GM12878 (cell line): ENCODE measurements around the gene STMP1. TPM values are rescaled to one million over a fixed set of nuclear protein-coding genes. Genes with fewer than 3 reads are reported as not detected.

Source experiments
- ATAC-seq: fragments of 200-7000 bp; cut with Tn5 transposase; 3 replicates; pipeline ENCODE4 v1.9.1; 2020; ENCODE audit warnings: mild to moderate bottlenecking, moderate library complexity
- BruUV-seq: library from RNA; stranded (reverse); fragments of 400-500 nt; replicated peaks from 2 replicates; lab custom pipeline; 2021; lab: Mats Ljungman, UMichigan
- CTCF ChIA-PET: fragments of 300-600 bp; sonication (Branson Sonifier 250); formaldehyde crosslinking; extraction: SDS; loops from one replicate; lab custom pipeline; 2021; ENCODE audit warnings: inconsistent platforms; lab: Yijun Ruan, JAX
- POLR2A ChIA-PET: fragments of 350-600 bp; formaldehyde crosslinking; extraction: SDS; loops from one replicate; lab custom pipeline; 2021; ENCODE audit warnings: inconsistent platforms; lab: Charles Lee
- RAD21 ChIA-PET: fragments of 300-600 bp; sonication (Branson Sonifier 250); formaldehyde crosslinking; loops from one replicate; lab custom pipeline; 2023; ENCODE audit warnings: antibody characterized with exemption; ENCODE audit not compliant: unreplicated experiment; lab: Charles Lee
- SMC1A ChIA-PET: fragments of 300-600 bp; sonication (Branson Sonifier 250); formaldehyde crosslinking; loops from one replicate; lab custom pipeline; 2023; ENCODE audit not compliant: unreplicated experiment, uncharacterized antibody; lab: Charles Lee
- DNase-seq: peaks from one replicate; pipeline ENCODE4 v3.0.0-alpha.2; 2011; ENCODE audit warnings: low read depth, low spot score
- FAIRE-seq: peaks from 3 replicates; lab custom pipeline; 2011; peaks lifted over from hg19 to GRCh38; lab: Jason Lieb, UNC
- H2AFZ ChIP-seq: 2 replicates; pipeline ENCODE4 v1.6.0; 2011; ENCODE audit warnings: low read depth, low read length, control low read depth; ENCODE audit not compliant: control insufficient read depth
- H3K27ac ChIP-seq: 2 replicates; pipeline ENCODE4 v1.5.1; 2011; ENCODE audit warnings: control low read depth; ENCODE audit not compliant: control insufficient read depth, insufficient read depth
- H3K27me3 ChIP-seq, 2 experiments: replicated peaks in 1 of 2; 2 replicates each; pipeline versions ENCODE4 v1.6.0 to v1.6.1; 2011; ENCODE audit warnings: low read length in 1 of 2; ENCODE audit not compliant: control insufficient read depth in 2 of 2, insufficient read depth in 2 of 2
- H3K36me3 ChIP-seq, 2 experiments: 2 replicates each; pipeline ENCODE4 v1.5.1; 2011; ENCODE audit warnings: low read length in 1 of 2; ENCODE audit not compliant: control insufficient read depth in 2 of 2, insufficient read depth in 2 of 2
- H3K4me1 ChIP-seq: 2 replicates; pipeline ENCODE4 v1.6.1; 2011; ENCODE audit warnings: mild to moderate bottlenecking, low read length, moderate library complexity, mixed read lengths; ENCODE audit not compliant: control insufficient read depth, insufficient read depth
- H3K4me2 ChIP-seq: 2 replicates; pipeline ENCODE4 v1.6.0; 2011; ENCODE audit warnings: control low read depth; ENCODE audit not compliant: control insufficient read depth, insufficient read depth
- H3K4me3 ChIP-seq: fragments of 200-600 bp; sonication (generic); 2 replicates; pipeline ENCODE4 v1.5.1; 2016
- H3K79me2 ChIP-seq: 2 replicates; pipeline ENCODE4 v1.6.0; 2011; ENCODE audit warnings: low read length; ENCODE audit not compliant: control insufficient read depth, insufficient read depth
- H3K9ac ChIP-seq: 2 replicates; pipeline ENCODE4 v1.8.0; 2011; ENCODE audit warnings: low read length, control low read depth, mixed read lengths; ENCODE audit not compliant: control insufficient read depth, insufficient read depth
- H3K9me3 ChIP-seq: replicated peaks from 3 replicates; pipeline ENCODE4 v1.5.1; 2011; ENCODE audit warnings: mild to moderate bottlenecking, low read length; ENCODE audit not compliant: control insufficient read depth, insufficient read depth
- H4K20me1 ChIP-seq: 2 replicates; pipeline ENCODE4 v1.6.0; 2011; ENCODE audit not compliant: control insufficient read depth, insufficient read depth
- ATF7 ChIP-seq: fragments of 450-650 bp; IDR thresholded peaks from 2 replicates; pipeline ENCODE4 v1.6.1; 2016; ENCODE audit warnings: low read depth, mild to moderate bottlenecking
- BCL3 ChIP-seq: IDR thresholded peaks from 2 replicates; pipeline ENCODE4 v1.6.1; 2011; ENCODE audit warnings: borderline replicate concordance, low read depth, mild to moderate bottlenecking, moderate library complexity, low read length; ENCODE audit not compliant: insufficient read depth, poor library complexity, severe bottlenecking
- BHLHE40 ChIP-seq, 2 experiments: fragments of 450-650 bp in 1 of 2; IDR thresholded peaks; 2 replicates each; pipeline ENCODE4 v1.6.1; 2011 to 2017; ENCODE audit warnings: low read depth in 2 of 2, borderline replicate concordance in 1 of 2, improper control_type of control experiment in 1 of 2, low read length in 1 of 2, mild to moderate bottlenecking in 1 of 2
- BRCA1 ChIP-seq: IDR thresholded peaks from 2 replicates; pipeline ENCODE4 v1.6.1; 2011; ENCODE audit warnings: low read depth, low read length, improper control_type of control experiment
- CBX5 ChIP-seq: sonication (generic); IDR thresholded peaks from 2 replicates; pipeline ENCODE4 v1.6.1; 2016; ENCODE audit warnings: low read depth, moderate library complexity, mild to moderate bottlenecking, inconsistent platforms
- DPF2 ChIP-seq: fragments of 450-650 bp; IDR thresholded peaks from 2 replicates; pipeline ENCODE4 v1.6.1; 2017; ENCODE audit warnings: mild to moderate bottlenecking
- E4F1 ChIP-seq: fragments of 450-650 bp; IDR thresholded peaks from 2 replicates; pipeline ENCODE4 v1.6.1; 2018; ENCODE audit warnings: borderline replicate concordance, mild to moderate bottlenecking; ENCODE audit not compliant: partially characterized antibody
- FOS ChIP-seq: IDR thresholded peaks from 3 replicates; pipeline ENCODE4 v1.6.1; 2011; ENCODE audit warnings: borderline replicate concordance; ENCODE audit not compliant: insufficient read length; ENCODE audit errors: extremely low read depth
- GABPA ChIP-seq: IDR thresholded peaks from 2 replicates; pipeline ENCODE4 v1.6.1; 2014; ENCODE audit warnings: antibody characterized with exemption, low read depth, mild to moderate bottlenecking, inconsistent platforms
- HDGF ChIP-seq: fragments of 450-650 bp; IDR thresholded peaks from 2 replicates; pipeline ENCODE4 v1.6.1; 2016; ENCODE audit warnings: antibody characterized with exemption
- IKZF1 ChIP-seq: fragments of 450-650 bp; conservative IDR thresholded peaks from 2 replicates; pipeline ENCODE4 v1.6.1; 2017; ENCODE audit warnings: antibody characterized with exemption, mild to moderate bottlenecking
- IRF4 ChIP-seq: IDR thresholded peaks from 2 replicates; pipeline ENCODE4 v1.6.1; 2011; ENCODE audit warnings: low read depth, low read length
- MLLT1 ChIP-seq: fragments of 450-650 bp; IDR thresholded peaks from 2 replicates; pipeline ENCODE4 v1.6.1; 2016; ENCODE audit warnings: mild to moderate bottlenecking
- SP1 ChIP-seq: IDR thresholded peaks from one replicate; pipeline ENCODE4 v1.6.1; 2011; ENCODE audit warnings: low read depth, low read length
- SUZ12 ChIP-seq: fragments of 200-600 bp; sonication (generic); IDR thresholded peaks from one replicate; pipeline ENCODE4 v1.6.1; 2018; ENCODE audit warnings: antibody characterized with exemption, mild to moderate bottlenecking; ENCODE audit not compliant: unreplicated experiment
- TARDBP ChIP-seq: IDR thresholded peaks from 2 replicates; pipeline ENCODE4 v1.6.1; 2016; ENCODE audit warnings: borderline replicate concordance
- USF2 ChIP-seq: IDR thresholded peaks from 2 replicates; pipeline ENCODE4 v1.6.1; 2011; ENCODE audit warnings: low read depth, low read length, improper control_type of control experiment, borderline replicate concordance
- ZNF274 ChIP-seq: IDR thresholded peaks from one replicate; pipeline ENCODE4 v1.8.0; 2011; ENCODE audit not compliant: insufficient read length, insufficient read depth
- WGBS: methylation state at CpG from one replicate; pipeline ENCODE4 v1.1.6; 2016; ENCODE audit warnings: low lambda C conversion rate; ENCODE audit not compliant: insufficient replicate concordance, insufficient coverage; ENCODE audit errors: missing lambda C conversion rate; 5-methylcytosine and 5-hydroxymethylcytosine counted together
- in situ Hi-C: fragments of 300-500 bp; cut with MboI; formaldehyde crosslinking; loops from 9 replicates; pipeline ENCODE4 v1.14.3; 2018; ENCODE audit warnings: mixed read lengths
- intact Hi-C: fragments of 100-400 bp; cut with micrococcal nuclease; formaldehyde crosslinking; loops from one replicate; pipeline ENCODE4 v1.14.2; 2022; ENCODE audit not compliant: unreplicated experiment
- polyA plus RNA-seq, 11 experiments: library from polyadenylated mRNA; depleted of rRNA in 4 of 11; unstranded in 6 of 11; stranded (reverse) in 5 of 11; fragments of >200 nt; fragmentation: Nextera tagmentation in 4 of 11; fragmentation: Illumina TruSeq in 1 of 11; extraction: Ambion mirVana in 4 of 11; extraction: Trizol in 1 of 11; gene quantifications; 1 replicate in 1 of 11; 2 replicates in 10 of 11; pipeline versions ENCODE4 v1.2.1 to v1.2.3, GENCODE V29; 2011 to 2016; ENCODE audit warnings: inconsistent platforms in 2 of 11, missing spikeins in 2 of 11, low read depth in 1 of 11
- total RNA-seq, 4 experiments: library from RNA; depleted of rRNA in 3 of 4; stranded (reverse); fragments of >200 nt in 3 of 4; fragmentation: Illumina TruSeq in 1 of 4; extraction: Trizol in 1 of 4; gene quantifications; 2 replicates each; pipeline versions ENCODE4 v1.2.1 to v1.2.3, GENCODE V29; 2013 to 2021

STMP1 gene
- total and polyA plus RNA-seq, 10 of the 15 experiments (the other 5 are each of a cell fraction or from before 2014, with no cell fraction given): 8.0 to 79.9 (median 24.7) TPM

GRCh38 chr7:135678612-135679575 is 16.6 kb downstream of the STMP1 start:
- BruUV-seq: no TSS peak
- H3K4me2 ChIP-seq: no peak overlapping the region
- no peaks in the 10 kb centered on the region for H3K27me3 ChIP-seq
- peaks cover 0 to 12% of the 10 kb centered on the region in 2 experiments; a peak in 2 of 4 replicates for H3K36me3 ChIP-seq
- ATAC-seq (no peak), DNase-seq (no peak), FAIRE-seq (no peak)
- H3K27ac ChIP-seq: no peak overlapping the region
- SMC1A ChIA-PET: interaction anchor here (1.0 kb wide), 1 partner anchor 8 kb away, joined by 5 read pairs; no protein-coding TSS in a partner anchor
- no peaks in the 10 kb centered on the region for H3K9me3 ChIP-seq
- in situ Hi-C loops (no loop called here), intact Hi-C loops (no loop called here)
- no peaks in the 10 kb centered on the region for H3K4me1 ChIP-seq
- H3K4me3 ChIP-seq: no peak overlapping the region
- H3K79me2 ChIP-seq: no peaks in the 10 kb centered on the region
- POLR2A ChIA-PET: no interaction called here
- CTCF ChIA-PET: interaction anchor here (0.8 kb wide), 1 partner anchor 38 kb away, joined by 3 read pairs; no protein-coding TSS in a partner anchor
- TF ChIP-seq TARDBP: no peak
- no peak for TF ChIP-seq BHLHE40 (IDR thresholded peaks at IDR 0.05; ENCODE audit: borderline replicate concordance in 1 of 2, low read depth in 2 of 2, low read length in 1 of 2)
- TF ChIP-seq ZNF274: no peak
- TF ChIP-seq GABPA: no peak
- no peak for TF ChIP-seq SP1
- no peak for TF ChIP-seq BRCA1
- no peak for TF ChIP-seq SUZ12
- no peak for TF ChIP-seq BCL3
- no peak for TF ChIP-seq FOS
- no peak for TF ChIP-seq IRF4
- TF ChIP-seq HDGF: no peak
- TF ChIP-seq E4F1: no peak
- TF ChIP-seq CBX5: no peak
- TF ChIP-seq MLLT1: no peak
- no peak for TF ChIP-seq USF2
- no peak for TF ChIP-seq DPF2
- TF ChIP-seq ATF7: no peak
- no peak for TF ChIP-seq IKZF1
- no peaks in the 10 kb centered on the region for H4K20me1 ChIP-seq
- 95% methylated on average over 4 of the region's 4 CpGs for WGBS
- no peak overlapping the region for H3K9ac ChIP-seq
- RAD21 ChIA-PET: no interaction called here
- H2AFZ ChIP-seq: no peak overlapping the region
